ENCODE data around the gene YBX1.

Gene YBX1

DNA sequence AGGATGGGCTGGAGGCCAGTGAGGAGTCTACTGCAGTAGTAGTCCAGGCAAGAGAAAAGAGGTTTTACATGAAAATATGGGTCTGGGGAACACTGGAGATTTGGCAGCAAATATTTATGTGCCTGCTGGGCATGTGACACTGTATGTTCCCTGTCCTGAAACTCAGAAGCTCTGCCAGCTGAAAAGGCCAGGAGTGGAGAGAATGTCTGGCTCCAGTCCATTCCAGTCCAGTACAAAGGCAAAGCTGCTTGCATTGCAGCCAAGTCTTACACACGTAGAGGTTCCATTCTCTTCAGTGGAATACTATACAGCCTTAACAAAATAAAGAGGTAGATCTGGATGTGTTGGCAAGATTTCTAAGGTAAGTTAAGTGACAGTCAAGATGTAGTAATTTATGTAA is 7.5 kb upstream of the YBX1 start:
- H2AFZ ChIP-seq (ENCODE audit: low read length) = no peak overlapping the region
- H3K36me3 ChIP-seq (ENCODE audit: insufficient read depth, low read length) = peaks cover 31% of the 10 kb centered on the region; the same call in 1 of the 2 replicates
- no peaks in the 10 kb centered on the region for H3K9me3 ChIP-seq (ENCODE audit: insufficient read depth, low read depth, low read length)
- no peak overlapping the region for H3K4me2 ChIP-seq (ENCODE audit: low read depth, low read length, poor library complexity, severe bottlenecking)
- no peaks in the 10 kb centered on the region for H4K20me1 ChIP-seq (ENCODE audit: insufficient read depth, low read length, poor library complexity, severe bottlenecking)
- no peaks in the 10 kb centered on the region for H3K27me3 ChIP-seq (ENCODE audit: insufficient read depth, low read length, poor library complexity, severe bottlenecking)
- H3K79me2 ChIP-seq (ENCODE audit: insufficient read depth, low read length) = no peaks in the 10 kb centered on the region
- no peak overlapping the region for H3K4me3 ChIP-seq (ENCODE audit: low read length, poor library complexity, severe bottlenecking)
- no peak overlapping the region for H3K9ac ChIP-seq (ENCODE audit: low read depth, low read length, poor library complexity, severe bottlenecking)
- peaks cover 3% of the 10 kb centered on the region for H3K4me1 ChIP-seq (ENCODE audit: insufficient read depth, low read length, poor library complexity, severe bottlenecking)
- no peaks in the 10 kb centered on the region for H3F3A ChIP-seq (ENCODE audit: low read depth)
- H3K9me2 ChIP-seq (replicated peaks; ENCODE audit: low read depth, low read length) = no peaks in the 10 kb centered on the region
- TF ChIP-seq EZH2phosphoT487 (IDR thresholded peaks at IDR 0.05; ENCODE audit: borderline replicate concordance) = no peak
- TF ChIP-seq CTCF (conservative IDR thresholded peaks at IDR 0.05; ENCODE audit: low read length) = no peak

GRCh38 chr1:42675467-42675866 is 6.8 kb upstream of the YBX1 start:
- Histone ChIP-seq H3K27me3 (ENCODE audit: insufficient read depth, low read length, poor library complexity, severe bottlenecking) (no peaks in the 10 kb centered on the region), H3K9me3 (ENCODE audit: insufficient read depth, low read depth, low read length) (no peaks in the 10 kb centered on the region), H3K4me2 (ENCODE audit: low read depth, low read length, poor library complexity, severe bottlenecking) (no peak overlapping the region), H3K9ac (ENCODE audit: low read depth, low read length, poor library complexity, severe bottlenecking) (no peak overlapping the region), H3F3A (ENCODE audit: low read depth) (no peaks in the 10 kb centered on the region), H3K79me2 (ENCODE audit: insufficient read depth, low read length) (peaks cover 8% of the 10 kb centered on the region; the same call in 1 of the 2 replicates), H4K20me1 (ENCODE audit: insufficient read depth, low read length, poor library complexity, severe bottlenecking) (no peaks in the 10 kb centered on the region), H3K4me1 (ENCODE audit: insufficient read depth, low read length, poor library complexity, severe bottlenecking) (peaks cover 7% of the 10 kb centered on the region), H3K4me3 (ENCODE audit: low read length, poor library complexity, severe bottlenecking) (no peak overlapping the region), H3K36me3 (ENCODE audit: insufficient read depth, low read length) (peaks cover 25% of the 10 kb centered on the region; the same call in 1 of the 2 replicates), H2AFZ (ENCODE audit: low read length) (no peak overlapping the region), H3K9me2 (replicated peaks; ENCODE audit: low read depth, low read length) (no peaks in the 10 kb centered on the region)
- TF ChIP-seq EZH2phosphoT487 (IDR thresholded peaks at IDR 0.05; ENCODE audit: borderline replicate concordance) = no peak
- no peak for TF ChIP-seq CTCF (conservative IDR thresholded peaks at IDR 0.05; ENCODE audit: low read length)

DNA sequence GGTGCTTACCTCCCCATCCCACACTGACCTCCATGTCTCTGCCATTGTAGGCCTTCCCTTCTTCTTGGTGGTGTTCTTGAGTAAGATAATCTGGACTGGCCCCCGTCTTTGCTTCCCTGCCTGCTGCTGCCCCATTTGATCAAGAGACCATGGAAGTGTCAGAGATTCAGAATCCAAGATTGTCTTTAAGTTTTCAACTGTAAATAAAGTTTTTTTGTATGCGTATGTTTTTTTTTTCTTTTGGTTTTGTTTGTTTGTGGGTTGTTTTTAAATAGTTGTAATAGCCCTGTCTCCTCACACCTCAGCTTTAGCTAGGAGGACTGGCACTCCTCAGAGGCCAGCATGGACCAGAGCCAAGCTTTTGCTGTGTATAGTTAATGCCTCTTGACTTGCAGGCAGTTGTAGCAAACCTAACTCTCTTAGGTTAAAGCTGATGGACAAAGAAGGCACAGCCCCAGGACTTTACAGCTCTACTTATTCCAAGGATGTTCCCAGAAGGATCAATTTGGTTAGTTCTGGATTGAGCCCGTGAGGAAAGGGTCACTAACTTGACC is 5.6 kb upstream of the YBX1 start:
- TF ChIP-seq CTCF (conservative IDR thresholded peaks at IDR 0.05; ENCODE audit: low read length) = no peak
- TF ChIP-seq EZH2phosphoT487 (IDR thresholded peaks at IDR 0.05; ENCODE audit: borderline replicate concordance) = no peak
- H3K9me3 ChIP-seq (ENCODE audit: insufficient read depth, low read depth, low read length) = no peaks in the 10 kb centered on the region

More for the DNA sequence above, 5.6 kb upstream of the YBX1 start:
- Histone ChIP-seq H3K9me2 (replicated peaks; ENCODE audit: low read depth, low read length) (no peaks in the 10 kb centered on the region), H3K4me2 (ENCODE audit: low read depth, low read length, poor library complexity, severe bottlenecking) (no peak overlapping the region), H3K4me3 (ENCODE audit: low read length, poor library complexity, severe bottlenecking) (no peak overlapping the region), H2AFZ (ENCODE audit: low read length) (no peak overlapping the region), H3K79me2 (ENCODE audit: insufficient read depth, low read length) (peaks cover 19% of the 10 kb centered on the region), H3K27me3 (ENCODE audit: insufficient read depth, low read length, poor library complexity, severe bottlenecking) (no peaks in the 10 kb centered on the region), H3K36me3 (ENCODE audit: insufficient read depth, low read length) (peaks cover 25% of the 10 kb centered on the region; the same call in 1 of the 2 replicates), H3K9ac (ENCODE audit: low read depth, low read length, poor library complexity, severe bottlenecking) (no peak overlapping the region), H3F3A (ENCODE audit: low read depth) (no peaks in the 10 kb centered on the region), H4K20me1 (ENCODE audit: insufficient read depth, low read length, poor library complexity, severe bottlenecking) (no peaks in the 10 kb centered on the region), H3K4me1 (ENCODE audit: insufficient read depth, low read length, poor library complexity, severe bottlenecking) (peaks cover 15% of the 10 kb centered on the region)

Measured in Loucy (cell line).